ENCODE results near the gene CLIC3. TPM values are rescaled to one million over a fixed set of nuclear protein-coding genes. Genes with fewer than 3 reads are reported as not detected.

The CLIC3 gene
- total RNA-seq, 4 donors from 2014 or later, result 0.36 TPM; not detected in 3

DNA sequence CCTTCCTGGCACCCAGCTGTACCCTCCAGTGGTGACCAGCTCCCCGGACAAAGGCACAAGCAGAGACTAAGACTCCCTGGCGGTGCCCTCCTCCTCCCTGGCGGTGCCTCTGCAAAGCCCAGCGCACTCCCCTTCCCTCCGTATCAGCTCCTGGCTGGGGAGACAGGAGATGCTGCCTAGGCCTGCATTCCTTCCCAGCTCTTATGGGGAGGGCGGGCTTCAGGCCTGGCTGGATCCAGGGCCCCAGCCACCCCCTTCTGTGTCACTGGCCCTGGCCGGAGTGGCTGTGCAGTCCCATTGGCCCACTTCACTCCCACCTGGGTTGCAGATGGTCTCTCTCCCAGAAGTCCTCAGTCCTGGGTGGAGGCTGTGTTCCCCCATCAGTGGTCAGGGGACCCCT, 37.9 kb downstream of the CLIC3 start:
- Histone ChIP-seq H3K4me1 (no peaks in the 10 kb centered on the region), H3K27ac (no peak overlapping the region), H3K9me3 (no peaks in the 10 kb centered on the region), H3K4me3 (no peak overlapping the region), H3K27me3 (no peaks in the 10 kb centered on the region), H3K36me3 (no peaks in the 10 kb centered on the region)
- intact Hi-C loops (cut with DNase I; ENCODE audit: low total_unique reads), result no loop called here
- in situ Hi-C loops (cut with MboI; ENCODE audit: low sequenced_read_pairs in 4 of 4), result no loop called here
- TF ChIP-seq CTCF (IDR thresholded peaks at IDR 0.05 in 4 of 5, conservative IDR thresholded peaks at IDR 0.05 in 1 of 5), result no peak
- TF ChIP-seq POLR2A (IDR thresholded peaks at IDR 0.05), result no peak
- ATAC-seq, result no peak
- no peak for DNase-seq

GRCh38 chr9:136957901-136958300, 38.5 kb downstream of the CLIC3 start:
- intact Hi-C loops (cut with DNase I; ENCODE audit: low total_unique reads), result no loop called here
- Histone ChIP-seq H3K27me3 (no peaks in the 10 kb centered on the region), H3K36me3 (no peaks in the 10 kb centered on the region), H3K4me3 (no peak overlapping the region), H3K9me3 (no peaks in the 10 kb centered on the region), H3K4me1 (no peaks in the 10 kb centered on the region), H3K27ac (no peak overlapping the region)
- in situ Hi-C loops (cut with MboI; ENCODE audit: low sequenced_read_pairs in 4 of 4), result no loop called here
- DNase-seq (no peak), ATAC-seq (no peak)
- TF ChIP-seq CTCF (IDR thresholded peaks at IDR 0.05 in 4 of 5, conservative IDR thresholded peaks at IDR 0.05 in 1 of 5) (no peak), POLR2A (IDR thresholded peaks at IDR 0.05) (no peak)

- Histone ChIP-seq H3K4me3 (no peak overlapping the region), H3K27ac (no peak overlapping the region), H3K27me3 (no peaks in the 10 kb centered on the region), H3K9me3 (no peaks in the 10 kb centered on the region), H3K4me1 (no peaks in the 10 kb centered on the region), H3K36me3 (no peaks in the 10 kb centered on the region)
- in situ Hi-C loops (cut with MboI; ENCODE audit: low sequenced_read_pairs in 4 of 4), result no loop called here
- ATAC-seq (no peak), DNase-seq (no peak)
- intact Hi-C loops (cut with DNase I; ENCODE audit: low total_unique reads), result no loop called here
- TF ChIP-seq CTCF (IDR thresholded peaks at IDR 0.05 in 4 of 5, conservative IDR thresholded peaks at IDR 0.05 in 1 of 5), result no peak
- TF ChIP-seq POLR2A (IDR thresholded peaks at IDR 0.05), result no peak
These were observed 38.9 kb downstream of the CLIC3 start for GRCh38 chr9:136957461-136957860.

DNA sequence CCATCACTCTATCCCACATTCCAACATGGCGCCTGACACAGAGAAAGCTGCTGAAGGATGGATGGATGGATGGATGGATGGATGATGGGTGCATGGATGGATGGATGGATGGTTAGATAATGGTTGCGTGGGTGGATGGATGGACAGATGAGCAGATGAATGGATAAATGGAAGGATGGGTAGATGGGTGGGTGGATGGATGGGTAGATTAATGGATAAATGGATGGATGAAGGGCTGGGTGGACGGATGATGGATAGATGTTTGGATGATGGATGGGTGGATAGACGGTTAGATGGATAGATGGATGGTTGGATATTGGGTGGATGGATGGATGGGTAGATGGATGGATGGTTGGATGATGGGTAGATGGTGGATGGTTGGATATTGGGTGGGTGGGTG, 39.8 kb downstream of the CLIC3 start:
- intact Hi-C loops (cut with DNase I; ENCODE audit: low total_unique reads), result no loop called here
- Histone ChIP-seq H3K27me3 (no peaks in the 10 kb centered on the region), H3K36me3 (no peaks in the 10 kb centered on the region), H3K4me3 (no peak overlapping the region), H3K27ac (no peak overlapping the region), H3K4me1 (no peaks in the 10 kb centered on the region), H3K9me3 (no peaks in the 10 kb centered on the region)
- TF ChIP-seq CTCF (IDR thresholded peaks at IDR 0.05 in 4 of 5, conservative IDR thresholded peaks at IDR 0.05 in 1 of 5), result no peak
- no peak for TF ChIP-seq POLR2A (IDR thresholded peaks at IDR 0.05)
- in situ Hi-C loops (cut with MboI; ENCODE audit: low sequenced_read_pairs in 4 of 4), result no loop called here
- DNase-seq (no peak), ATAC-seq (no peak)

DNA sequence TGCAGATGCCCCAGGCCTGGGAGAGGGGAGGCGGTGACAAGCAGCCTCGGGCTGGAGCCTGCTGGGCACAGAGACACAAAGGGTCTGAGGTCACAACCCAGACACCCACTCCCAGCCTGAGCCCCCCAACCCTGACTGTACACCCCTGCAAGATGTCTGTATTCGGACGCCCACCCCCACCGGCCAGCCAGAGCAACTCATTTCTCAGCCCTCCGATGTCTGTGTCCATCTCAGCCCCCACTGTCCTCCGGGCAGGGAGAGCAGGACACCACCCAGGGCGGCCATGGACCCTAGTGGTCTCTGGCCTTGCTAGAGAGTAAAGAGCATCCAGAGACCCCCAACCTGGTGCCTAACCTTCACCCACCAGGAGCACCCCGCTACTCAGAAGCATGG, 40.4 kb downstream of the CLIC3 start:
- no peak overlapping the region for H3K27ac ChIP-seq
- ATAC-seq (no peak), DNase-seq (no peak)
- intact Hi-C loops (cut with DNase I; ENCODE audit: low total_unique reads), result no loop called here
- H3K9me3 ChIP-seq, result no peaks in the 10 kb centered on the region
- no peak overlapping the region for H3K4me3 ChIP-seq
- TF ChIP-seq CTCF (IDR thresholded peaks at IDR 0.05 in 4 of 5, conservative IDR thresholded peaks at IDR 0.05 in 1 of 5) (no peak), POLR2A (IDR thresholded peaks at IDR 0.05) (no peak)
- no peaks in the 10 kb centered on the region for H3K36me3 ChIP-seq
- no peaks in the 10 kb centered on the region for H3K27me3 ChIP-seq
- in situ Hi-C loops (cut with MboI; ENCODE audit: low sequenced_read_pairs in 4 of 4), result no loop called here
- H3K4me1 ChIP-seq, result no peaks in the 10 kb centered on the region
